WTC11 (cell line): ENCODE data around the gene ZNG1A.
"Not testable (repeated sequence)": the region's sequence is repeated elsewhere in the genome, so short reads cannot be mapped to it uniquely, and the experiment has no call there.

Experiments used
- CREB1 ChIP-seq: sonication (generic); formaldehyde crosslinking; IDR thresholded peaks from 2 replicates; pipeline ENCODE4 v1.8.0; 2023; ENCODE audit warnings: mild to moderate bottlenecking, missing genetic modification reagents
- EMX1 ChIP-seq: fragments of 250-450 bp; sonication (Bioruptor Pico); IDR thresholded peaks from 2 replicates; pipeline ENCODE4 v1.8.0; 2021; ENCODE audit warnings: mild to moderate bottlenecking
- ETV6 ChIP-seq: sonication (generic); formaldehyde crosslinking; IDR thresholded peaks from 2 replicates; pipeline ENCODE4 v1.8.1; 2022; ENCODE audit warnings: mild to moderate bottlenecking, missing genetic modification reagents
- GABPB1 ChIP-seq: sonication (generic); formaldehyde crosslinking; IDR thresholded peaks from 2 replicates; pipeline ENCODE4 v1.8.1; 2023; ENCODE audit warnings: mild to moderate bottlenecking, missing genetic modification reagents
- NR3C1 ChIP-seq: sonication (generic); formaldehyde crosslinking; conservative IDR thresholded peaks from 2 replicates; pipeline ENCODE4 v1.8.1; 2023; ENCODE audit warnings: low read depth, mild to moderate bottlenecking, missing genetic modification reagents
- ZNF138 ChIP-seq: sonication (generic); formaldehyde crosslinking; conservative IDR thresholded peaks from 2 replicates; pipeline ENCODE4 v1.8.1; 2022; ENCODE audit warnings: mild to moderate bottlenecking, moderate library complexity, missing genetic modification reagents
- ZNF317 ChIP-seq: sonication (generic); formaldehyde crosslinking; IDR thresholded peaks from 2 replicates; pipeline ENCODE4 v1.8.1; 2023; ENCODE audit warnings: low read depth, mild to moderate bottlenecking, moderate library complexity, missing genetic modification reagents, borderline replicate concordance
- ZNF416 ChIP-seq: fragments of 250-450 bp; sonication (Bioruptor Pico); IDR thresholded peaks from 2 replicates; pipeline ENCODE4 v1.9.0; 2021; ENCODE audit warnings: mild to moderate bottlenecking, inconsistent platforms
- TF ChIP-seq, protein P1 (sequence below): sonication (generic); formaldehyde crosslinking; IDR thresholded peaks from 2 replicates; pipeline ENCODE4 v1.8.0; 2022; ENCODE audit warnings: mild to moderate bottlenecking, missing genetic modification reagents
- TF ChIP-seq, protein P2 (sequence below): fragments of 200-600 bp; IDR thresholded peaks from 2 replicates; pipeline ENCODE4 v1.8.0; 2022; ENCODE audit warnings: antibody characterized with exemption
- TF ChIP-seq, protein P3 (sequence below): fragments of 250-450 bp; sonication (Bioruptor Pico); IDR thresholded peaks from 2 replicates; pipeline ENCODE4 v1.9.0; 2021; ENCODE audit warnings: mild to moderate bottlenecking
- TF ChIP-seq, protein P4 (sequence below): sonication (generic); formaldehyde crosslinking; IDR thresholded peaks from 2 replicates; pipeline ENCODE4 v1.8.0; 2022; ENCODE audit warnings: mild to moderate bottlenecking, missing genetic modification reagents
- TF ChIP-seq, protein P5 (sequence below): sonication (generic); formaldehyde crosslinking; IDR thresholded peaks from 2 replicates; pipeline ENCODE4 v1.8.0; 2022; ENCODE audit warnings: missing genetic modification reagents

DNA sequence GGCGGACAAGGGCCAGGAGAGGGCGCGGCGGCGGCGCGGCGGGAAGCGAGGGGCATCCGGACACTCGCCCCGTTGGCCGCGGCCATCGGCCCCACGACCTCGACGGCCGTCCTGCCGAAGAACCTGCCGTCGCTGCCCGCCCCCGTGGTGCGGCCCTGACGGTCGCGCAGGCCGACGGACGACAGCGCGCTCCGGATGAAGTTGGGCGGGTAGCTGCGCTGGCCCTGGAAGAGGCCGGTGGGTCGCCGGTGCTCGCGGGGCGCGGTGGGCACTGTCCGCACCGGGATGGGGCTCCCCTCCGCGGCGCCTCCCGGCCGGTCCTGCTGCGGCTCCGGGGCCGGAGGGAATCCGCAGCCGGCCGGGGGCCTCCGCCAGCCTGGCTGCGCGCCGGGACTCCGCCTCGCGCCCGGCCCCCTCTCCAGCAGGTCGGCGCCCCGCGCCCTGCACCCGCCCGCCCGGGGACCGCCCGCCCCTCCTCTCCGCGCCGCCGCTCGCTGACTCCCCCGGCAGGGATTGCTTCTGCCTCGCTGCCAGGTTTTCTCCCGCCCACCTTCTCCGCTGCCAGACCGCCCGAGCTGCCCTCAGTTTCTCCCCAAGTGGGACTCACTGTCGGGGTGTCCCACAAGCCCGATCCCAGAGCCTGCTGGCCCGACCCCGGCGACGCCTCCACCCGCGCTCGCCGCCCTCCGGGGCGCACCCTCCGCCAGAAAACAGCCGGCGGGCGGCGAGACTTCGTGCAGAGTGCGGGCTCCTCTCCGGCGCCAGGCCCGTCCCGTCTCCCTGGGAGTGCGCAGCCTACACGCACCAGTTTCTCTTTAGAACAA lies 105.6 kb downstream of the ZNG1A start:
- TF ChIP-seq, protein P1, sequence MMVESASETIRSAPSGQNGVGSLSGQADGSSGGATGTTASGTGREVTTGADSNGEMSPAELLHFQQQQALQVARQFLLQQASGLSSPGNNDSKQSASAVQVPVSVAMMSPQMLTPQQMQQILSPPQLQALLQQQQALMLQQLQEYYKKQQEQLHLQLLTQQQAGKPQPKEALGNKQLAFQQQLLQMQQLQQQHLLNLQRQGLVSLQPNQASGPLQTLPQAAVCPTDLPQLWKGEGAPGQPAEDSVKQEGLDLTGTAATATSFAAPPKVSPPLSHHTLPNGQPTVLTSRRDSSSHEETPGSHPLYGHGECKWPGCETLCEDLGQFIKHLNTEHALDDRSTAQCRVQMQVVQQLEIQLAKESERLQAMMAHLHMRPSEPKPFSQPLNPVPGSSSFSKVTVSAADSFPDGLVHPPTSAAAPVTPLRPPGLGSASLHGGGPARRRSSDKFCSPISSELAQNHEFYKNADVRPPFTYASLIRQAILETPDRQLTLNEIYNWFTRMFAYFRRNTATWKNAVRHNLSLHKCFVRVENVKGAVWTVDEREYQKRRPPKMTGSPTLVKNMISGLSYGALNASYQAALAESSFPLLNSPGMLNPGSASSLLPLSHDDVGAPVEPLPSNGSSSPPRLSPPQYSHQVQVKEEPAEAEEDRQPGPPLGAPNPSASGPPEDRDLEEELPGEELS = not testable (repeated sequence)
- TF ChIP-seq, protein P2, sequence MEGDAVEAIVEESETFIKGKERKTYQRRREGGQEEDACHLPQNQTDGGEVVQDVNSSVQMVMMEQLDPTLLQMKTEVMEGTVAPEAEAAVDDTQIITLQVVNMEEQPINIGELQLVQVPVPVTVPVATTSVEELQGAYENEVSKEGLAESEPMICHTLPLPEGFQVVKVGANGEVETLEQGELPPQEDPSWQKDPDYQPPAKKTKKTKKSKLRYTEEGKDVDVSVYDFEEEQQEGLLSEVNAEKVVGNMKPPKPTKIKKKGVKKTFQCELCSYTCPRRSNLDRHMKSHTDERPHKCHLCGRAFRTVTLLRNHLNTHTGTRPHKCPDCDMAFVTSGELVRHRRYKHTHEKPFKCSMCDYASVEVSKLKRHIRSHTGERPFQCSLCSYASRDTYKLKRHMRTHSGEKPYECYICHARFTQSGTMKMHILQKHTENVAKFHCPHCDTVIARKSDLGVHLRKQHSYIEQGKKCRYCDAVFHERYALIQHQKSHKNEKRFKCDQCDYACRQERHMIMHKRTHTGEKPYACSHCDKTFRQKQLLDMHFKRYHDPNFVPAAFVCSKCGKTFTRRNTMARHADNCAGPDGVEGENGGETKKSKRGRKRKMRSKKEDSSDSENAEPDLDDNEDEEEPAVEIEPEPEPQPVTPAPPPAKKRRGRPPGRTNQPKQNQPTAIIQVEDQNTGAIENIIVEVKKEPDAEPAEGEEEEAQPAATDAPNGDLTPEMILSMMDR = not testable (repeated sequence)
- TF ChIP-seq GABPB1 (CRISPR knock-in tag); ZNF416 (CRISPR knock-in tag); ETV6 (CRISPR knock-in tag); NR3C1; CREB1 (CRISPR knock-in tag); ZNF138 (CRISPR knock-in tag); EMX1 (CRISPR knock-in tag); ZNF317: not testable (repeated sequence)
- TF ChIP-seq, protein P3, sequence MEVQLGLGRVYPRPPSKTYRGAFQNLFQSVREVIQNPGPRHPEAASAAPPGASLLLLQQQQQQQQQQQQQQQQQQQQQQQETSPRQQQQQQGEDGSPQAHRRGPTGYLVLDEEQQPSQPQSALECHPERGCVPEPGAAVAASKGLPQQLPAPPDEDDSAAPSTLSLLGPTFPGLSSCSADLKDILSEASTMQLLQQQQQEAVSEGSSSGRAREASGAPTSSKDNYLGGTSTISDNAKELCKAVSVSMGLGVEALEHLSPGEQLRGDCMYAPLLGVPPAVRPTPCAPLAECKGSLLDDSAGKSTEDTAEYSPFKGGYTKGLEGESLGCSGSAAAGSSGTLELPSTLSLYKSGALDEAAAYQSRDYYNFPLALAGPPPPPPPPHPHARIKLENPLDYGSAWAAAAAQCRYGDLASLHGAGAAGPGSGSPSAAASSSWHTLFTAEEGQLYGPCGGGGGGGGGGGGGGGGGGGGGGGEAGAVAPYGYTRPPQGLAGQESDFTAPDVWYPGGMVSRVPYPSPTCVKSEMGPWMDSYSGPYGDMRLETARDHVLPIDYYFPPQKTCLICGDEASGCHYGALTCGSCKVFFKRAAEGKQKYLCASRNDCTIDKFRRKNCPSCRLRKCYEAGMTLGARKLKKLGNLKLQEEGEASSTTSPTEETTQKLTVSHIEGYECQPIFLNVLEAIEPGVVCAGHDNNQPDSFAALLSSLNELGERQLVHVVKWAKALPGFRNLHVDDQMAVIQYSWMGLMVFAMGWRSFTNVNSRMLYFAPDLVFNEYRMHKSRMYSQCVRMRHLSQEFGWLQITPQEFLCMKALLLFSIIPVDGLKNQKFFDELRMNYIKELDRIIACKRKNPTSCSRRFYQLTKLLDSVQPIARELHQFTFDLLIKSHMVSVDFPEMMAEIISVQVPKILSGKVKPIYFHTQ = not testable (repeated sequence)
- TF ChIP-seq, protein P4, sequence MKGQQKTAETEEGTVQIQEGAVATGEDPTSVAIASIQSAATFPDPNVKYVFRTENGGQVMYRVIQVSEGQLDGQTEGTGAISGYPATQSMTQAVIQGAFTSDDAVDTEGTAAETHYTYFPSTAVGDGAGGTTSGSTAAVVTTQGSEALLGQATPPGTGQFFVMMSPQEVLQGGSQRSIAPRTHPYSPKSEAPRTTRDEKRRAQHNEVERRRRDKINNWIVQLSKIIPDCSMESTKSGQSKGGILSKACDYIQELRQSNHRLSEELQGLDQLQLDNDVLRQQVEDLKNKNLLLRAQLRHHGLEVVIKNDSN (CRISPR knock-in tag) = not testable (repeated sequence)
- TF ChIP-seq, protein P5, sequence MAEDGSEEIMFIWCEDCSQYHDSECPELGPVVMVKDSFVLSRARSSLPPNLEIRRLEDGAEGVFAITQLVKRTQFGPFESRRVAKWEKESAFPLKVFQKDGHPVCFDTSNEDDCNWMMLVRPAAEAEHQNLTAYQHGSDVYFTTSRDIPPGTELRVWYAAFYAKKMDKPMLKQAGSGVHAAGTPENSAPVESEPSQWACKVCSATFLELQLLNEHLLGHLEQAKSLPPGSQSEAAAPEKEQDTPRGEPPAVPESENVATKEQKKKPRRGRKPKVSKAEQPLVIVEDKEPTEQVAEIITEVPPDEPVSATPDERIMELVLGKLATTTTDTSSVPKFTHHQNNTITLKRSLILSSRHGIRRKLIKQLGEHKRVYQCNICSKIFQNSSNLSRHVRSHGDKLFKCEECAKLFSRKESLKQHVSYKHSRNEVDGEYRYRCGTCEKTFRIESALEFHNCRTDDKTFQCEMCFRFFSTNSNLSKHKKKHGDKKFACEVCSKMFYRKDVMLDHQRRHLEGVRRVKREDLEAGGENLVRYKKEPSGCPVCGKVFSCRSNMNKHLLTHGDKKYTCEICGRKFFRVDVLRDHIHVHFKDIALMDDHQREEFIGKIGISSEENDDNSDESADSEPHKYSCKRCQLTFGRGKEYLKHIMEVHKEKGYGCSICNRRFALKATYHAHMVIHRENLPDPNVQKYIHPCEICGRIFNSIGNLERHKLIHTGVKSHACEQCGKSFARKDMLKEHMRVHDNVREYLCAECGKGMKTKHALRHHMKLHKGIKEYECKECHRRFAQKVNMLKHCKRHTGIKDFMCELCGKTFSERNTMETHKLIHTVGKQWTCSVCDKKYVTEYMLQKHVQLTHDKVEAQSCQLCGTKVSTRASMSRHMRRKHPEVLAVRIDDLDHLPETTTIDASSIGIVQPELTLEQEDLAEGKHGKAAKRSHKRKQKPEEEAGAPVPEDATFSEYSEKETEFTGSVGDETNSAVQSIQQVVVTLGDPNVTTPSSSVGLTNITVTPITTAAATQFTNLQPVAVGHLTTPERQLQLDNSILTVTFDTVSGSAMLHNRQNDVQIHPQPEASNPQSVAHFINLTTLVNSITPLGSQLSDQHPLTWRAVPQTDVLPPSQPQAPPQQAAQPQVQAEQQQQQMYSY (CRISPR knock-in tag) = not testable (repeated sequence)
